ENCODE measurements around the gene PDXP. TPM values are rescaled to one million over a fixed set of nuclear protein-coding genes. Genes with fewer than 3 reads are reported as not detected.

Gene PDXP
- total and polyA plus RNA-seq, 11 donors = 12.8 to 36.4 (median 25.9) TPM

DNA sequence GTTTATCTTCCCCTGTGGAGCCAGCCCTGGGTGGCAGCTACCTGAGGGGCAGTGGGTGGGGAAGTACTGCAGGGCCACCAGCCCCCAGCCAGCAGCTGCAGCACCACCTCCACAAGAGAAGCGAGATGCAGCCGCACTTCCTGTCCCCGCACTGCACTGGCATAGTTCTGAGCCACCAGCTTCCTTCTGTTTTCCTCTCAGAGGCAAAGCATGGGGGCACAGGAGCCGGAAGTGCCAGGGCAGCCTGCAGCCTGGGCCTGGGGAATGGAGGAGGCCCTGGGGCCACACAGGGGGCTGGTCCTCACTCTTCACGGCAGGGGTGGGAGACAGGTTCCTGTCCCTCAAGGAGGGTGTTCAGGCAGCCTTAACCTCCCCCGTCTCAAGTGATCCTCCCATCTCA, 31.0 kb upstream of the PDXP start:
- 65 to 86% (median 74%) methylated on average over 4 to 6 of the region's 6 CpGs for WGBS, 4 donors
- Histone ChIP-seq H3K4me1 (peaks cover 0 to 58% (median 28%) of the 10 kb centered on the region in 12 donors), H3K36me3 (peaks cover 0 to 74% (median 25%) of the 10 kb centered on the region in 9 donors), H3K9me3 (no peaks in the 10 kb centered on the region), H3K27me3 (no peaks in the 10 kb centered on the region), H3K4me3 (peak overlapping the region in 1 of 12 donors; percentile 15), H3K27ac (peak overlapping the region in 8 of 12 donors; percentile 56 to 90 (median 67))
- intact Hi-C loops (cut with DNase I) = loop anchor here in 1 of 10 donors (5.0 kb wide), 1 partner anchor 50 kb away; the partner anchor contains the start of gene LGALS1
- ATAC-seq (peak in 1 of 4 donors; percentile 1), DNase-seq (peak in 2 of 5 donors; percentile 50 to 75)
- no peak for TF ChIP-seq POLR2A (IDR thresholded peaks at IDR 0.05)
- TF ChIP-seq, protein P1, sequence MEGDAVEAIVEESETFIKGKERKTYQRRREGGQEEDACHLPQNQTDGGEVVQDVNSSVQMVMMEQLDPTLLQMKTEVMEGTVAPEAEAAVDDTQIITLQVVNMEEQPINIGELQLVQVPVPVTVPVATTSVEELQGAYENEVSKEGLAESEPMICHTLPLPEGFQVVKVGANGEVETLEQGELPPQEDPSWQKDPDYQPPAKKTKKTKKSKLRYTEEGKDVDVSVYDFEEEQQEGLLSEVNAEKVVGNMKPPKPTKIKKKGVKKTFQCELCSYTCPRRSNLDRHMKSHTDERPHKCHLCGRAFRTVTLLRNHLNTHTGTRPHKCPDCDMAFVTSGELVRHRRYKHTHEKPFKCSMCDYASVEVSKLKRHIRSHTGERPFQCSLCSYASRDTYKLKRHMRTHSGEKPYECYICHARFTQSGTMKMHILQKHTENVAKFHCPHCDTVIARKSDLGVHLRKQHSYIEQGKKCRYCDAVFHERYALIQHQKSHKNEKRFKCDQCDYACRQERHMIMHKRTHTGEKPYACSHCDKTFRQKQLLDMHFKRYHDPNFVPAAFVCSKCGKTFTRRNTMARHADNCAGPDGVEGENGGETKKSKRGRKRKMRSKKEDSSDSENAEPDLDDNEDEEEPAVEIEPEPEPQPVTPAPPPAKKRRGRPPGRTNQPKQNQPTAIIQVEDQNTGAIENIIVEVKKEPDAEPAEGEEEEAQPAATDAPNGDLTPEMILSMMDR (IDR thresholded peaks at IDR 0.05) = no peak

DNA sequence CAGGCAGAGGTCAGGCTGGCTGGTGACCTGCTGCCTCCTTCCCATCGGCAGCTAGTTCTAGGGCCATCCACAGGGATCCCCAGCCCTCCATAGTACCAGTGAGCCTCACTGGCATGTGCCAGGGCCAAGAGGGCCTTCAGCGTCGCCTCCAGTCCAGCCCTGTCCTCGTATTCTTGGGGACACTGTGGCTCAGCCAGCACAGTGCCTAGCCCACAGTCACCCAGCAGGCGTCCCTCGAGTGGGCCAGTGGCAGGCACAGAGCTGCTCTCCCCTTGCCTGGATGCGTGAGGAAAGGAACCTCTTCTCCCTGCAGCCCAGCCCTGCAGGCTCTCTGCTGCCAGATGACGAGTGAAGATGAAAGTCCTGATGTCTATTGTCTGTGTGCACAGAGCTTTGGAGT, 29.7 kb upstream of the PDXP start:
- TF ChIP-seq POLR2A (IDR thresholded peaks at IDR 0.05) = no peak
- TF ChIP-seq, protein P1 (IDR thresholded peaks at IDR 0.05) = no peak
- WGBS, 4 donors = 86 to 94% (median 93%) methylated on average over 7 to 8 of the region's 8 CpGs
- H3K9me3 ChIP-seq = no peaks in the 10 kb centered on the region
- H3K27ac ChIP-seq = peak overlapping the region in 2 of 12 donors; percentile 88 to 90
- DNase-seq = no peak
- no peak overlapping the region for H3K4me3 ChIP-seq
- intact Hi-C loops (cut with DNase I) = loop anchor here in 1 of 10 donors (5.0 kb wide), 1 partner anchor 48 kb away; the partner anchor contains the start of gene LGALS1
- H3K4me1 ChIP-seq = peaks cover 2 to 66% (median 35%) of the 10 kb centered on the region in 12 donors
- peaks cover 0 to 62% (median 25%) of the 10 kb centered on the region in 9 donors for H3K36me3 ChIP-seq
- ATAC-seq = no peak
- H3K27me3 ChIP-seq = no peaks in the 10 kb centered on the region

GRCh38 chr22:37629928-37630327, 28.6 kb upstream of the PDXP start:
- 90 to 95% (median 91%) methylated on average over 8 to 10 of the region's 10 CpGs for WGBS, 4 donors
- Histone ChIP-seq H3K9me3 (no peaks in the 10 kb centered on the region), H3K36me3 (peaks cover 0 to 53% (median 19%) of the 10 kb centered on the region in 9 donors), H3K27ac (no peak overlapping the region), H3K27me3 (no peaks in the 10 kb centered on the region), H3K4me3 (no peak overlapping the region), H3K4me1 (peaks cover 2 to 74% (median 43%) of the 10 kb centered on the region in 12 donors)
- ATAC-seq = no peak
- TF ChIP-seq, protein P1 (IDR thresholded peaks at IDR 0.05) = no peak
- no peak for TF ChIP-seq POLR2A (IDR thresholded peaks at IDR 0.05)
- intact Hi-C loops (cut with DNase I) = loop anchor here in 1 of 10 donors (5.0 kb wide), 1 partner anchor 47 kb away; the partner anchor contains the start of gene LGALS1
- DNase-seq = no peak

DNA sequence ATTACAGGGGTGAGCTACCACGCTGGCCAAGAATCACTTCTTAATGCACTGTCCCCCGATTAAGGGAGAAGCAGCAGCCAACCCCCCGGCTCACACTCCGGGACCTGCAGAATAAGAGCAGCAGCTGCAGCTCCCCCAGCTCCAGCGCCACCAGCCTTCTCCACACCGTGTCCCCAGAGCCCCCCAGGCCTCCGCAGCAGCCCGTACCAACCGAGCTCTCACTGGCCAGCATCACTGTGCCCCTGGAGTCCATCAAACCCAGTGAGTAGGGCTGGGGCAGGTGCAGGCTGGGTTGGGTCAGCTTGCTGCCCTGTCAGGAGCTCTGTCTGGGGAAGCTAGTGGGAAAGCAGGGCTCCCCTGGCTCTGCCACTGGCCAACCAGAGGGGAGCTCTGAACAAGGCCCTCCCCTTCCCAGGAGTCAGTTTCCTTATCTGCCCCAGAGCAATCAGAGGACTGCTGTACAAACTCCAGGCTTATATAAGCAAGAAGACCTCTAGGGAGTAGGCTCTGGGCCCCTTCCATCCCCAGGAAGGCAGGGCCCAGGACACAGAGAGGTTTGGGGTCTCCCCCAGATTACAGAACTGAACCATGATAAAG, 27.6 kb upstream of the PDXP start:
- H3K27me3 ChIP-seq = no peaks in the 10 kb centered on the region
- H3K36me3 ChIP-seq = peaks cover 0 to 44% (median 17%) of the 10 kb centered on the region in 9 donors
- H3K4me3 ChIP-seq = no peak overlapping the region
- TF ChIP-seq, protein P1 (IDR thresholded peaks at IDR 0.05) = no peak
- TF ChIP-seq POLR2A (IDR thresholded peaks at IDR 0.05) = no peak
- ATAC-seq (no peak), DNase-seq (no peak)
- peak overlapping the region in 5 of 12 donors; percentile 18 to 98 (median 84) for H3K27ac ChIP-seq
- H3K9me3 ChIP-seq = no peaks in the 10 kb centered on the region
- H3K4me1 ChIP-seq = peaks cover 2 to 77% (median 40%) of the 10 kb centered on the region in 12 donors
- intact Hi-C loops (cut with DNase I) = no loop called here
- WGBS, 4 donors = 87 to 89% (median 87%) methylated on average over 5 to 9 of the region's 9 CpGs
